Osteocyte (in vitro differentiated cells): ENCODE measurements around the gene PUM1. TPM values are rescaled to one million over a fixed set of nuclear protein-coding genes. Genes with fewer than 3 reads are reported as not detected.
A peak's percentile ranks its signal among the peaks of the same experiment; 100 is the strongest.

Source experiments
- DNase-seq: peaks from one replicate; pipeline ENCODE4 v3.0.0; 2021; ENCODE audit warnings: mixed read lengths; ENCODE audit not compliant: unreplicated experiment; ENCODE audit errors: extremely low spot score
- H3K27ac Mint-ChIP-seq: one replicate; pipeline ENCODE4 v1.8.0; 2021; ENCODE audit warnings: mild to moderate bottlenecking, mixed read lengths; ENCODE audit not compliant: unreplicated experiment
- H3K27me3 Mint-ChIP-seq: one replicate; pipeline ENCODE4 v1.8.0; 2021; ENCODE audit warnings: mixed read lengths; ENCODE audit not compliant: unreplicated experiment
- H3K36me3 Mint-ChIP-seq: one replicate; pipeline ENCODE4 v1.8.0; 2021; ENCODE audit warnings: mixed read lengths; ENCODE audit not compliant: unreplicated experiment
- H3K4me1 Mint-ChIP-seq: one replicate; pipeline ENCODE4 v1.8.0; 2021; ENCODE audit warnings: mixed read lengths; ENCODE audit not compliant: unreplicated experiment
- H3K4me3 Mint-ChIP-seq: one replicate; pipeline ENCODE4 v1.8.0; 2021; ENCODE audit warnings: mild to moderate bottlenecking, moderate library complexity, mixed read lengths; ENCODE audit not compliant: unreplicated experiment
- H3K9me3 Mint-ChIP-seq: one replicate; pipeline ENCODE4 v1.8.0; 2021; ENCODE audit warnings: mixed read lengths; ENCODE audit not compliant: unreplicated experiment
- total RNA-seq: library from RNA; stranded (reverse); gene quantifications from 2 replicates; pipeline ENCODE4 v1.2.1, GENCODE V29; 2021
- TF ChIP-seq, protein P1 (sequence below): fragments of 200-600 bp; sonication (generic); IDR thresholded peaks from 2 replicates; pipeline ENCODE4 v1.5.0; 2021; ENCODE audit warnings: antibody characterized with exemption, mild to moderate bottlenecking, moderate library complexity

The PUM1 gene
- total RNA-seq, 1 donor from 2014 or later, result 145 TPM

DNA sequence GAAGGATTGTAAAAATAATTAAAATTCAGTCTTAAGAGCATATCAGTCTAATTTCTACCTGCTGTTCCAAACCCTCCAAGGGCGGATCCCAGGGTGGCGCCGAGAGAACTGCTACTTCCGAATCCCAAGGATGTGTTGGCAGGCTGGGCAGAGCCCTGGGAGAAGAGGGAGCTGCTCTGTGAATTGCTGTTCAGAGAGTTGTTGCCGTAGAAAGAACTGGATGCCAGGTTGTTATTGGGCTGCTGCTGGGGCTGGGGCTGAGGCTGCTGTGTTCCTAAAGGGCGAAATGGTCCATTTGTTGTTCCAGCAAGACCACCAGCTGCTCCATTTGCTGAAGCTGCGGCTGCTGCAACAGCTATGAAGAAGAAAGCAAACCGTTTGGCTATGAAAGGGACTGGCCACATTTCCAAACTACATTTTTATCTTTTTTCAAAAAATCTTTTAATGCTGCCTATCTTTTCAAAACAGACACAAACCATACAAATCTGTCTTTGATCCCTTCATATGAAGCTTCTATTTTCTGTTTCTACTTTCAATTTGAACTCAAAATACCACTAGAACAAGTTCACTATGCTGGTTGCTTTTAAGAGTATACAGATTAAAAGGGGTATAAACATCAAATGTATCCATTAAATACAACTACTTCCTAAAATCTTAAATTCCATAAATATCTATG lies 99.5 kb downstream of the PUM1 start:
- Mint-ChIP-seq H3K9me3 (no peaks in the 10 kb centered on the region), H3K36me3 (peaks cover 70% of the 10 kb centered on the region), H3K27me3 (no peaks in the 10 kb centered on the region), H3K4me1 (peaks cover 33% of the 10 kb centered on the region), H3K4me3 (no peak overlapping the region), H3K27ac (peak overlapping the region; percentile 80)
- no peak for DNase-seq
- TF ChIP-seq, protein P1, sequence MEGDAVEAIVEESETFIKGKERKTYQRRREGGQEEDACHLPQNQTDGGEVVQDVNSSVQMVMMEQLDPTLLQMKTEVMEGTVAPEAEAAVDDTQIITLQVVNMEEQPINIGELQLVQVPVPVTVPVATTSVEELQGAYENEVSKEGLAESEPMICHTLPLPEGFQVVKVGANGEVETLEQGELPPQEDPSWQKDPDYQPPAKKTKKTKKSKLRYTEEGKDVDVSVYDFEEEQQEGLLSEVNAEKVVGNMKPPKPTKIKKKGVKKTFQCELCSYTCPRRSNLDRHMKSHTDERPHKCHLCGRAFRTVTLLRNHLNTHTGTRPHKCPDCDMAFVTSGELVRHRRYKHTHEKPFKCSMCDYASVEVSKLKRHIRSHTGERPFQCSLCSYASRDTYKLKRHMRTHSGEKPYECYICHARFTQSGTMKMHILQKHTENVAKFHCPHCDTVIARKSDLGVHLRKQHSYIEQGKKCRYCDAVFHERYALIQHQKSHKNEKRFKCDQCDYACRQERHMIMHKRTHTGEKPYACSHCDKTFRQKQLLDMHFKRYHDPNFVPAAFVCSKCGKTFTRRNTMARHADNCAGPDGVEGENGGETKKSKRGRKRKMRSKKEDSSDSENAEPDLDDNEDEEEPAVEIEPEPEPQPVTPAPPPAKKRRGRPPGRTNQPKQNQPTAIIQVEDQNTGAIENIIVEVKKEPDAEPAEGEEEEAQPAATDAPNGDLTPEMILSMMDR, result no peak

DNA sequence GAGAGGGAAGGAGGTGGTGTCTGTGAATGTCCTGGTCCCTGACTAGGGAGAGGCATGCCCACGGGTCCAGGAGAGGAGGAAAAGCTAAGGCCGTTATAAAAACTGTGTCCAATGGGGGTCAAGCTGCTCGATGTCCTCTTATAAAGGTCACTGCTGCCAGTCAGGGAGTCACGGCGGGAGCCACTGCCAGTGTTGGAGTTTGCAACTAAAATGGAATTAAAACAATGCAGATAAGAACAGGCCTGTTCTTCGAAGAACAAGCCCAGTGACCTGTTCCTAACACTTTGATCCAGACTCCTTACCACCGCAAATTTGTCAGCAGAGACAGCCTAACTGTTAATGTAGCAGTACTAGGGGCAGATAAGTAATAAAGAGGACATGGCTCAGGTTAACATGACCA lies 100.8 kb downstream of the PUM1 start:
- TF ChIP-seq, protein P1, result no peak
- H3K9me3 Mint-ChIP-seq, result no peaks in the 10 kb centered on the region
- H3K36me3 Mint-ChIP-seq, result peaks cover 81% of the 10 kb centered on the region
- no peak for DNase-seq
- no peaks in the 10 kb centered on the region for H3K27me3 Mint-ChIP-seq
- no peak overlapping the region for H3K4me3 Mint-ChIP-seq
- peak overlapping the region; percentile 11 for H3K27ac Mint-ChIP-seq
- peaks cover 33% of the 10 kb centered on the region for H3K4me1 Mint-ChIP-seq

DNA sequence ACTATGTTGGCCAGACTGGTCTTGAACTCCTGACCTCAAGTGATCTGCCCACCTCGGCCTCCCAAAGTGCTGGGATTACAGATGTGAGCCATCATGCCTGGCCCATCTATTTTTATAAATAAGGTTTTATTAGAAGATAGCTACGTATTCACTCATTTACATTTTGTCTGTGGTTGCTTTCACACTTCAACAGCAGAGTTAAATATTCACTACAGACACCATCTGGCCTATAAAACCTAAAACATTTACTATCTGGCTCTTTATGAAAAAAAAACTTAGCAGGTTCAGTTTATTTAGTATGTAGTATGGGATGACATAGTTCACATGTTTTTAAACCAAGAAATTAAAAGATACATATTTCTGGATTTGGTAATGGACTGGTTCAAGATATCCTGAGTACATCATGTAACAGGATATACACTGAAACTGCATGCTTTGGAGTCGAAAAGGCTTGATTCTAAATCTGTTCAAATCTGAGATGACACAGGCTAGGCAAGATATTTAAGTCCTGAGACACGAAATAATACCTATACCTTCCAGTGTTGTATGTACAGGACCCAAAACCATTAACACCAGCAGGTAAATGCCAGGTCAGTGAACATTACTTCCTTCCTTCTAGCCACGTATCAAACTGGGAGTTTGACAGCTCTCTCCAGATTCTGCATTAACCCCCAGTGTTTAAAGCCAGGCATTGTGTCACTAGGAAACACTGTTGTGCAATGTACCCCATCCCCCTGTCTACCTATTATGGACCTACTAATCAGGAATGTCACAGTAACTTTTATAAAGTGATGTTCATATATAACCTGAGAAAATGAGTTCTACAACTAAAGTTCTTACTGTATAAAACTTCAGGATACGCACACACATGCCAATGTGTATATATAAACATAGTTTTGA lies 102.7 kb downstream of the PUM1 start:
- DNase-seq, result no peak
- H3K4me3 Mint-ChIP-seq, result no peak overlapping the region
- no peaks in the 10 kb centered on the region for H3K27me3 Mint-ChIP-seq
- peaks cover 82% of the 10 kb centered on the region for H3K36me3 Mint-ChIP-seq
- no peaks in the 10 kb centered on the region for H3K9me3 Mint-ChIP-seq
- TF ChIP-seq, protein P1, result no peak
- peaks cover 27% of the 10 kb centered on the region for H3K4me1 Mint-ChIP-seq
- H3K27ac Mint-ChIP-seq, result no peak overlapping the region

DNA sequence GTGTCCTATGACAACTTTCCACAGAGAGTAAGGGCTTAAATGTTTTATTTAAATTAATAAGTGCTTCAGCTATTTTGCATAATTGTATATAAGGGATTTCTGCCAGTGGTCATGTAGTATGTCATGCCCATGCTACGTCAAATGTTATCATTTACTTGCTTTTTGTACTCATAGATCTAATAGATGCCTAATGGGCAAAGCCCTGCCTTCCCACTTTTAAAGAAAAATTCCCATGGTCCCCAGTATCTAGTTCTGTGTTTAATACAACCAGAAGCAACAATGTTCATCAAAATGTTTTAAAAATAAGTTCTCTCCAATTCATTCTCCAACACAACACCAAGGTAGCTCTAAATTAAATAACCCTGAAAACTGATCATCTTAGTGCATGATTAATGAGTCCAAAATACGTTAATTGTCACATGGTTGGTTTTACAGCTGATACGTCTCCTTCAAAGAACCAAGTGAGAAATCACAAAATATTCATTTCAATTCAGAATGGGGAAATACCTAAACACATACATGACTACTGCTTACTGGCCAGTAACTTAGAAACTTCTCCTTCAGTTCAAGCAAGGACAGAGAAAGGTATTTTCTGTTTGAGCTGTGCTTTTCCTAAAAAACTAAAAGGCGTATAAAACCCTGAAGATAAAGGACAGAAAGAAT lies 107.8 kb downstream of the PUM1 start:
- Mint-ChIP-seq H3K4me1 (peaks cover 16% of the 10 kb centered on the region), H3K9me3 (no peaks in the 10 kb centered on the region), H3K36me3 (peaks cover 66% of the 10 kb centered on the region), H3K27ac (no peak overlapping the region), H3K4me3 (no peak overlapping the region), H3K27me3 (no peaks in the 10 kb centered on the region)
- no peak for DNase-seq
- TF ChIP-seq, protein P1, result no peak
